SH-SY5Y (cell line): ENCODE measurements around the gene SLC18A2.

Source experiments
- GATA2 ChIP-seq: IDR thresholded peaks from 2 replicates; pipeline ENCODE4 v1.6.1; 2011; ENCODE audit warnings: mild to moderate bottlenecking, low read depth, low read length
- GATA3 ChIP-seq: IDR thresholded peaks from 2 replicates; pipeline ENCODE4 v1.6.1; 2011; ENCODE audit warnings: low read depth, mild to moderate bottlenecking, low read length, moderate library complexity

DNA sequence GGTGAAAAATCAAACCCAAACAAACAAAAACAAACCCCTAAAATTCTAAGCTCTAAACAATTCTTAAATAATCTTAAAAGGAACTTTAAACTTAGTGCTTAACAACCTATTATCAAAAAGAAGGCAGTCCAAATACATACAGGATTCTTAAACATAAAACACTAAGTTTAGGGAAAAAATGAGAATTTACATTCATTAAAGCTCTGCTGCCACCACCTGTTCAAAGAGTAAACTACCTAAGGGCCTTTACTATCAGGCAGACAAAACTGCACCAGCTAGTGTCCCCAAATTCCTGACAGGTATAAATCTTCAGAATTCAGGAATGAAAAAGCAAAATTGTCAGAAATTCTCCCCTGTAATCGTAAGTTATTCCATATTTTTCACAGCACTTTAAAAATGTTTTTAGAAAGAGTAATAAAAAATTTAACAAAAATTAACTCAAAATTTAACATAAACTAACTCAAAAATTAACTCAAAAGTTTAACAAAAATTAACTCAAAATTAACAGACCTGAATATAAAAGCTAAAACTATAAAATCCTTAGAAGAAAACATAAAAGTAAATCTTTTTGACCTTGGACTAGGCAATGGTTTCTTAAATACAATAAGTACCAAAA lies 79.2 kb downstream of the SLC18A2 start:
- TF ChIP-seq GATA2 = no peak
- no peak for TF ChIP-seq GATA3
